ENCODE measurements around the gene XXYLT1.
"Not testable (repeated sequence)": the region's sequence is repeated elsewhere in the genome, so short reads cannot be mapped to it uniquely, and the experiment has no call there.

The XXYLT1 gene

DNA sequence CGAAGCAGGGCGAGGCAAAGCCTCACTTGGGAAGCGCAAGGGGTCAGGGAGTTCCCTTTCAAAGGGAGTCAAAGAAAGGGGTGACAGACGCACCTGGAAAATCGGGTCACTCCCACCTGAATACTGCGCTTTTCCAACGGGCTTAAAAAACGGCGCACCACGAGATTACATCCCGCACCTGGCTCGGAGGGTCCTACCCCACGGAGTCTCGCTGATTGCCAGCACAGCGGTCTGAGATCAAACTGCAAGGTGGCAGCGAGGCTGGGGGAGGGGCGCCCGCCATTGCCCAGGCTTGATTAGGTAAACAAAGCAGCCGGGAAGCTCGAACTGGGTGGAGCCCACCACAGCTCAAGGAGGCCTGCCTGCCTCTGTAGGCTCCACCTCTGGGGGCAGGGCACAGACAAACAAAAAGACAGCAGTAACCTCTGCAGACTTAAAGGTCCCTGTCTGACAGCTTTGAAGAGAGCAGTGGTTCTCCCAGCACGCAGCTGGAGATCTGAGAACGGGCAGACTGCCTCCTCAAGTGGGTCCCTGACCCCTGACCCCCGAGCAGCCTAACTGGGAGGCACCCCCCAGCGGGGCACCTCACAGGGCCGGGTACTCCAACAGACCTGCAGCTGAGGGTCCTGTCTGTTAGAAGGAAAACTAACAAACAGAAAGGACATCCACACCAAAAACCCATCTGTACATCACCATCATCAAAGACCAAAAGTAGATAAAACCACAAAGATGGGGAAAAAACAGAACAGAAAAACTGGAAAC lies 182.9 kb downstream of the XXYLT1 start:
- not testable (repeated sequence) for DNase-seq

DNA sequence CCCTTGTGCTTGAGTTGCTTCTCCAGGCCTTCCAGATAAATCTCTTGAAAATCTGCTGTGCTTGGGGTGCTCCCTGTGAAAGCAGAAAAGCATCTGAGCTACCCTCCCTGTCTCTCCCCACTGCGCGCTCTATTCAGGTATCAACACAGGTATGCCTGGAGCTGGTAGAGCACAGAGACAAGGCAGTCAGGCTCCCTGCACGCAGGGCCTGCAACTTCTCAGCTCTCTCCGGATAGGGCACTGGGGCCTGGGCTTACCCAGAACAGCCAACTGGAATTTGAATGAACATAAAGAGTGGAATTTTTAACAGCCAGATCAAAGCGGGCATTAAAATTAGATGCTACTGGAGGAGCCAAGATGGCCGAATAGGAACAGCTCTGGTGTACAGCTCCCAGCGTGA lies 183.6 kb downstream of the XXYLT1 start:
- no peak for DNase-seq

DNA sequence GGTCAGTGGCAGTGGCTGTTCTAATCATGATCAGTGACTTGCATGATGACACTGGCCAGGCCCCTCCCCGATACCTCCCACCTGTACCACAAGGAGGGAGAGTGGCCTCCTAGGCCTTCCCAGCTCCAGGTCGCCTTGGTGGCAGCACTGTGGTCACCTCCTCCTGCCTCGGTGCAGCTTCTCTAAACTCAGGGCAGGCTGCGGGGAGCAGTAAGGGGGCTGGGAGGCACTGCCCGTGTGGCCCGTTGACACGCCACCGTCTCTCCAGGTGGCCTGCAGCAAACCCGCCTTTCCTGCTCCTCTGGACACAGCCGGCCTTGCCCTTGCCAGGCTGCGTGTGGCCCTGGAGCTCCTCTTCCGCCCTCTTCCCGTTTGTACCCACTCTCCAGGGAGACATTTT lies 184.1 kb downstream of the XXYLT1 start:
- no peak for DNase-seq

DNA sequence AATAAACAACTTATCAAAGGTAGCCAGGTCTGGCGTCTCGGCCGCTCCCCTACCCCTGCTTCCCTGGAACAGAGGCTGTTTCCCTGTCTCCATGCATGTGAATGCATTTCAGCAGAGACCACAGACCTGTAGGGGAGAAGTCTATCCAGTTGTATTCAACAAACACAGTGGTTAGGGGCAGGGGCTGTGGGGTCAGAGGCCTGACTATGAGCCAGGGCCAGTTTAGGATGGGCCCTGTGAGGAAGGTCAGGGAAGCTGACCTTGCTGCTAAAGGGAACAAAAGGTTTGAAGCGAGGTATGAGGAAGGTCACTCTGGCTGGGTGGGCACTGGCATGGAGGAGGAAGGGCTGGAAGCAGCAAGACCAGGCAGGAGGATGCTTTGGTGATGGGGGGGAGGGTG lies 184.6 kb downstream of the XXYLT1 start:
- no peak for DNase-seq

DNA sequence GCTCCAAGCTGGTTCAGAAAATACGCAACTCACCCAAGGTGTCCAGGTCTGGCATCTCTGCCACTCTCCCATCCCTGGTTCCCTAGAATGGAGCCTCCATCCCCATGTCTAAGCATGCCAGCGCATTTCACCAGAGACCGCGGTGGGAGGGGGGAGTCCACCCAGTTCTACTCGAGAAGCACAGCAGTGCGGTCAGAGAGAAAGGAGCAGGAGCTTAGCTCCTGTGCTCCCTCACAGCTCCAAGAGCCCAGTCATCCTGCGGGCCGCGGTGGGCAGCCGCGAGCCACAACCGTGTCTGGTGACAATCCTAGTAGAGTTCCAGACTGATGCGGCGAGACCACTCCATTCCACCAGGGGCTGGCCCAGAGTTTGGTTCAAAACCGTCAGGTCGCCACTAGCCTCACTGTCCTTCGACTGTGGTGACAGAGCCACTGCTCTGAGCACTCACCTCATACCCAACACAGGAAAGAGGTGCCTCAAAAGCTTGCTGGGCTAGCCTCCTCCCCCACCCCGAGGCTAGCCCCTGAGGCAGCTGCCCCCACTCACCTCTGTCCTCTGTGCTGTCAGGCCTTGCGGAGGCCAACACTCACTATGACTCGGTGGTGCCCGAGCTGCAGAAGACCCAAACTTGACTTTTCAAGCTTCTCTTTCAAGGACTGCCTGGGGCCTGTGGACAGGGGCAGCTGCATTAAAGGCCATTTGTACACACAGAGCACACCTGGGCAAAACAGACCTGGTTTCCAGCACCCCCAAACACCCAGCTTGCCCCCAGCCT lies 185.4 kb downstream of the XXYLT1 start:
- no peak for DNase-seq

DNA sequence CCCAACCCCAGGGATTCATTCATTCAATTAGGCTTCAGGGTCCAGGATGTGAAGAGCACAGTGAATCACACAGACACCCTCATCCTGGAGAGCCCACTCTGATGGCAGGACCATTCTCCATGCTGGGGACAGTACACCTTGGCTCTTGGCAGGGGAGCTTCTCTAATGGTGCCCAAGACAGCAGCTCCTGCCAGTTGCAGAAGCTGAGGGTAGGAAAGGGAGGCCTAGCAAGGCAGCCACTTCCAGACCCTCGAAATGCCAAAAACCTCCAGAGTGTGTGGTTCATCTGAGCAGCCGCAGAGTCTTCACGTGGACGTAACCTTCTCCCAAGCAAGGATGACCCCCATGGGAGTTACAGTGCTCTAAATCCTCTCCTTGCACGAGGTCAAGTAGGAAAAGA lies 186.2 kb downstream of the XXYLT1 start:
- no peak for DNase-seq

DNA sequence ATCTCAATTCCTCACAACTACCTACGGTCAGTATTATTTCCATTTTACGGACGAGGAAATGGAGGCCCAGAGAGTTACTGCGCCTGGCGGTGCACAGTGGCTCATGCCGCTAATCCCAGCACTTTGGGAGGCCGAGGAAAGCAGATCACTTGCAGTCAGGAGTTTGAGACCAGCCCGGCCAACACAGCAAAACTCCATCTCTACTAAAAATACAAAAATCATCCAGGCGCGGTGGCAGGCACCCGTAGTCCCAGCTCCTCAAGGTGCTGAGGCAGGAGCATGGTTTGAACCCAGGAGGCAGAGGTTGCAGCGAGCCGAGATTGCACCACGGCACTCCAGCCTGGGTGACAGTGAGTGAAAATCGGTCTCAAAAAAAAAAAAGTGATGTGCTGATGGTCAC lies 187.3 kb downstream of the XXYLT1 start:
- no peak for DNase-seq

DNA sequence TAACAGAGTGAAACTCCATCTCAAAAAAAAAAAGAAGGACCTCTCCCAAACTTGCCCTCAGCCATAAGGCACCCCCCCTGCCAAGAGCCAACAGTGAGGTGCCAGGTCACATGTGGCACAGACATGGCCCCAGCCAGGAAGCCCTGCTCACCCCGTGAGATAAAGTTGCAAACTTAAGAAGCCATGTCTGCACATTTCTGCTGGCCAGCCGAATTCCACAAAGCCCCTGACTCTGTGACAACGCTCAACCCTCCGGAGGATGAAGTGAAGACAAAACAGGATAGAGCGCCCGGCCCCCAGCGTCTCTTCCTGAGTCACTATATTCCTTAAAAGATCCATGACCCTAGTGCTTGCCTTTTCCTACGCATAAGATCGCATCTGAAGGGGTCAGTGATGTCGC lies 188.1 kb downstream of the XXYLT1 start:
- DNase-seq, result no peak

DNA sequence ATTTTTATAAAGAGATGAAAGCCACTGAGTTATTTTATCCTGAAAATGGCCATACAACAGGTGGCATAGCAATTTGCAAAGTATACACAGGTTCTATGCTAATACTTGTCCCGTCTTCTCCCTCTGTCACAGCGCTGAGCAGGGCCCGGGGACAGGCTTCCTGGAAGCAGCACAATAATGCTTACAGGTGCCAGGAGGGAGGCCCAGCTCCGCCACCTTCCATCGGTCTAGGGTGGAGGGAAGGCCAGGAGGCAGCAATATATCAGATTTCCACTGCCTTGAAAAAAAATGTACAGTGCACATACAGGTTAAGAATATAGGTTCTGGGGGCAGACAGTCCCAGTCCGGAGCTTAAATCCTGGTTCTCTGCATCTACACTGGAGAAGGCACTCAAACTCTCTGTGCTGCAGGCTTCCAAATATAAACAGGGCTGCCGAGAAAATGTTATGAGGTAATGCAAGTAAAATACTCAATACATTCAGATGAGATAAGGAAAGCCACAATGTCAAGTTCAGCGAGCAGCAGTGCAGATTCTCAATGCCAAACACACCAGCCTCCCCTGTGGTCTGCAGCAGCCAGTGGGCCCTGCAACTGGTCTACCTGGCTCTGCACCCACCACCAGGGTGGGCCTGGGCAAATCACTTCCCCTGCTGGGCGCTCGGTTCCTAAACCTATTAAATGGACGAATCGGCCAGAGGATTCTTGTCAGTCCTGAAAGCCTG lies 189.6 kb downstream of the XXYLT1 start:
- no peak for DNase-seq

DNA sequence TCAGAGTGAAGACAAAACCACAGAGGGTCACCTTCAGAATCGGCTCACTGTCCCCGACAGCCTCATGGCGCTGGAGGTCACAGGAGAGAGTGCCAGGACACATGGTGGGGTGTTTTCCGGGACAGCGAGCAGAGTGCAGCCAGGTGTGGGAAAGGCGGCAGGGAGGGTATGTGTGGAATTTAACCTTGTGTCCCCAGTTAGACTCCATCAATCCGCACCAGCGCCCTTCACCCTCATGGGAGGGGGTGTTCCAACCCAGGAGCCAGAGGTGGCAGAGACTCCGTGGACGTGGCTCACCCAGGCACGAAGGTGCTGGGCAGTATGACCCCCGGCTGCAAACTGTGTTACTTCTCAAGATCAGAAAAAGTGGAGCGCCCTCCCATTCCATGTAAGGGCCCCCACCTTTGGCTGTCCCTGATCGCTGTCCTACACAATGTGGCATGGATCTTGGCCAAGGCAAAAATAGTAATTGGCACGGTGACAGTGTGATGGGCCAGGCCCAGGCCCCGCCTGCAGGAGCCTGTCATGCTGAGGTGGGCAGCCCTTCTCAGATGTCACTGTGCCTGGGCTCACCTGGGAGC lies 190.3 kb downstream of the XXYLT1 start:
- DNase-seq, result no peak

DNA sequence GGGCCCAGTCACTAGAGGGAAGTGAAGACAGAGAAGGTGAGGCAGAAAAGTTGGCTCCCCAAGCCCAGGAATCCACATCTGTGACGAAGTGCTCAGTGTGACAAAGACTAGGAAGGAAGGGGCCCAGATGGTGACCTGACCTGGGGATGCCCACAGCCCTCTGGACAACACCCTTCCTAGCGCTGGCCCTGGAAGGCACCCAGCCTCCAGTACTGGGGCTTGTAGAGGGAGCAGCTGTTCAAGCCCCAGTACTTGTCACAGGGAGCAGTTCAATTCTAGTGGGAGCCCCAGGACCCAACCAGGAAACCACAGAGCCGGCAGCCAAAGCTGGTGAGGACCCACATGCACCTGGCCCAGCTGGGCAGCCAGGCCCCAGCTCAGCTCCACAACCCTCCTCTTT lies 190.8 kb downstream of the XXYLT1 start:
- no peak for DNase-seq

DNA sequence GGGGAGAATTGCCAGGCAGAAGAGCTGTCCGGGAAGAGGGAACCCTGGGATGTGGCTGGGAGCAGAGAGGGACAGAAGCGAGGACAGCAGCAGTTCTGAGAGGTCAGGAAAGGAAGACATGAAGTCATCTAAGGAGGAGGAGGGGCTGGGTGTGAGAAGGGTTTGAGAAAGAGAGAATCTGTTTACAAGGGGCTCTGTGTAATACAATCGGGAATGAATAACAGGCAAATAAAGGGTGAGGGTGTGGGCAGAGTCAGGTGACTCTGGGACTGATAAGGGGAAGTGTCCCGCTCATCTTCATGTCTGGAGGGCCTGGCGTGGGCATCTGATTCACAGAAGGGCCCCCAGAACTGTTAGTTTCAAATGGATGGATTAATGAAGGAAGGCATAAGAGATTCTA lies 191.3 kb downstream of the XXYLT1 start:
- DNase-seq, result no peak

DNA sequence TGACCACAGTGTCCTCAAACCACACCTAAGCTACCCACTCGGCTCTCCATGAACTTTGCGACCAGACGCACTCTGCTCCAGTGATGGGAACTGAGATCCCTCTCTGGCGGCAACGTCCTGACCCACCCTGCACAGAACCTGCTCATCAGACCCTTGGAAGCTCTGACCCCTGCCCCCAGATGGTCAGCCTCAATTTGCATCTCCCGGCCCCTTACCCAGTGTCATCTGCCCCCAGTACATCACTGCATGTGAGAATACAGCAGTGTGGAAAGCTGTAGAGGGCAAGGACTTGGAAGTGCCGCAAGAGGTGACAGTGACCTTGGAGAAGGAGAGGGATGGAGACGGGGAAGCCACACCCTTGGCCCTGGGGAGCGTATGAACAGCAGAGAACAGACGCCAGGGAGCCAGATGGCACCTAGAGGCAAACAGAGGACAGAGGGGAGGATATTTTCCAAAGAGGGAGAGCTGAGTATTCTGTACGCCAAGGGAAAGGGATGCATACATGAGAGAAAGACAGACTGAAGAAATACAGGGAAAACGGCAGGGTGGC lies 192.0 kb downstream of the XXYLT1 start:
- DNase-seq, result no peak

DNA sequence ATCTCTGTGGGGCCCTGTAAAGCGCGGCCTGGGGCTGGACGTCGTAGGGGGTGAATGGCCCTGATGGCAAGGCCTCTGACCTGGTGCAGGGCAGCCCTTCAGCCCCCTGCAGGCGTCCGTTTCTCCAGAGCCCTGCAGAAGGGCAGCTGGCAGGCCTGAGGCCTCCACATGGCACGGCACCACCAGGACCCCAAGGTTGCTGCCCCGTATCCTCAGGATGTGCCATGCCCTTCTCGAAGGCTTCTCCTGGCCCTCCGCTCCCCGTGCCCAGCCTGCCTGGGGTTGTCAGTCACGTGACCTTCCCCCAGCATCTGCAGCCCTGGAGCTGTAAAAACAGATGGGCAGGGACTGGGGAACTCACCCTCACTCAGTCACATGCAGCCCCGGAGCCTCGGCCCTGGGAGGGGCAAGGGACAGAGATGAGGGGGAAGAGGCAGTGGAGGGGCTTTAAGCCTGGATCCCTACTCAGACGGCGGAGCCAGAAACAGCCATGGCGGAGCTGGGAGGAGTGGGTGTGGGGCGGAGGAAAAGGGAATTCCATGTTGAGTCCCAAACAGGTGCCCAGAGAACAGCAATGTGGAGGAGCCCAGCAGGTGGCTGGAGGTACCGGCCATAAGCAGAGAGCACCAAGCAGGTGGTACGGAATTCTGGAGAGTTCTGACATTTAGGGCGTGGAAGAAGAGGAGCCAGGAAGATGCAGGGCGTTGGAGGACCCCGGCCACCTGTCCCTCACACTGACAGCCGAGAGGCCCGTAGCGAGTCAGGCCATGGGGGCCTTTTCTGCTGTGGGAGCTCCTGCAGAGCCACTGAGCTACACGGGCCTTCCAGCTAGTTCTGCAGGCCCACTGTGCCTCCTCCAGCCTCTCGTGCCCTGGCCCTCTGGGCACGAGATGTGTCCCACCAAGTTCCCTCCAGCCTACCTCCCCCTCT lies 193.1 kb downstream of the XXYLT1 start:
- DNase-seq, result no peak

DNA sequence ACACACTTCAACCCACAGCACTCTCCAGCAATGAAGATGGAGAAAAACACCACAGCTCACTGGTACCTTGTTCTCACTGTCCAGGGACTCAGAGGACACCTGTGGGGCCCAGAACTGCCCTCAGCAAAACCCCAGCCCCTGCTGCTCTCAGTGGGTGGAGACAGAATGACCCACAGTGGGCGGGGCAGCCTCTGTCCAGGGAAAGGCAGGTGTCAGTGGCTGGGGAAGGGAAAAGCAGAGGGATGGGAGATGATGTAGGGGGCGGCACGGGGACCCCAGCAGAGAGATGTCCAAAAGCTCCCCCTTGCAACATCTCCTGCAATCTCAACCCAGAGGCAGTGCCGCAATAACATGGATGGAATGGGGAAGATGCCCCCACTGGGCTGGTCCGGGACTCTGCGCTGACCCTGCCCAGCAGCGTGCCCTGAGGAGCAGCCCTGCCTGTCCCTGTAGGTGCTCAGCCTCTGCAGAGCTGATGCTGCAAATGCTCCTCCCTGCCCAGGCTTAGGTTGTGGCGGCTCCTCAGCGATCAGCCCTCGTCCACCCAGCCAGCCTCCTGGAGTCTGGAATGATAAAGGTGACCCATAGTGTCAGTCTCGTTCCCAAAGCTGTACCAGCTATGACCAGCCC lies 193.9 kb downstream of the XXYLT1 start:
- DNase-seq, result no peak

DNA sequence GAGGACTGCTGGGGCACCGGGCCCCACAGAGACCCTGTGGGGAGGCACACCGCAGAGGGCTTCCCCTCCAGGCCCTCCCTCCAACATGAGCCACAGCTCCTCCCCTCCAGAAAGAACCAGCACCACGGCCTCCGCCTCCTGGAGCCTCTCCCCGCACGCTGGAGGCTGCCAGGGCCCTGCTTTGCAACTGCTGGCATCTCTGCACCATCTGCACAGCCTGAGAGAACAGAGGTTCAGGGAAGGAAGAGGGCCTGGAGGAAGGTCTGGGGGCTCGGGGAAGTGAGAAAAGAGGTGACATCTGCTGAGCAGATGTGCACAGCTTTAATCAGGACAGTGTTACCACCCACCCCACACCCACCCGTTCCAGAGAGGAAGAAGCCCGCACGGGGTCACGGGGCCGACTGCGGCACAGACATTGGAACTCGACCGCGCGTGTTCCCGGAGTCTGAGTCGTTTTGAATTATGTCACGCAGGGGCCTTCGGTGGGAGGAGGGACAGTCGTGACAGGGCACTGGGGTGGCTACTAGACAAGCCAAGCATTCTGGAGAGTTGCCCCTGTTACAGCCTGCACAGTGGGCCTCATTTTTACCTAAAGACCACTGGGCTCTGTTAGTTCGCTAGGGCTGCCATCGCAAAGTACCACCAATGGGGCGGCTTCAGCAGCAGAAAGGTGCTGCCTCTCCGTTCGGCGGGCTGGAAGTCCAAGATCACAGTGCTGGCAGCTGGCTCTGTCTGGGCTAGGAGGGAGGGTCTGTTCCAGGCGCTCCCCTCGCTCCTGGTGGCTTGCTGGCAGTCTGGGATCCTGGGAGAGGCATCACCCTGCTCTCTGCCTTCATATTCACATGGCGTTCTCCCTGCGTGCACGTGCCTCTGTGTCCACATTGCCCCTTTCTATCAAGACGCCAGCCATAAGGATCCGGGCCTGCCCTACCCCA lies 194.8 kb downstream of the XXYLT1 start:
- no peak for DNase-seq

DNA sequence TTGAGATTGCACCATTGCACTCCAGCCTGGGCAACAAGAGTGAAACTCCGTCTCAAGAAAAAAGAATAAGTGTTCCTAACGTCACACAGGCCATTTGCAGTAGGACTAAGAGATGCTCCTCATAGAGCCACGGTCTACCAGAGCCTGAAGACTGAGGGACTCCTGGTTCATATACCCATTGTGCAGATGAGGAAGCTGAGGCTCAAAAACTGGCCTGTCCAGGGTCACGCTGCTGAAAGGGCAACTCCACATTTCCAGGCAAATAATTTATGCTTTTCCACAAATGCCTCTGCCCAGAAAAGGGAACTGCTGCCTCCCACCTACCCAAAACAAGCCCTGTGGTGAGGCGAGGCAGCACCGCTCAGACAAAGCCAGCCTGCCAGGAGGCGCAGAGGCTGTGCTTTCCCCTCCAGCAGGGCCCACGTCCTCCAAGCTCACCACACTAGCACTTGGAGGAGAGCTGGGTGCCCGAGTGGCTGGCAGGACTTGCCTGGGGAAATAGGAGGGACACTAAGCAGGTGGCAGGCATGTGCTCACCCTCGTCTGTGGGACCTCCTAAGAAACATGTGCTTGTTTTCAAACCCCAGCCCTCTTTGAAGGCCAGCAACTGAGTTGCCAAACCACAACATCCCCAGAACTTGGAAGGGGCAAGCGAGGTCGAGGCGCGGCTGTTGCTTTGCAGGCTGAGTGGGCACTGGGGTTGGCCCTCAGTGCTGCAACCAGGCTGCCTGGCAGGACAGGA lies 195.6 kb downstream of the XXYLT1 start:
- DNase-seq, result no peak

DNA sequence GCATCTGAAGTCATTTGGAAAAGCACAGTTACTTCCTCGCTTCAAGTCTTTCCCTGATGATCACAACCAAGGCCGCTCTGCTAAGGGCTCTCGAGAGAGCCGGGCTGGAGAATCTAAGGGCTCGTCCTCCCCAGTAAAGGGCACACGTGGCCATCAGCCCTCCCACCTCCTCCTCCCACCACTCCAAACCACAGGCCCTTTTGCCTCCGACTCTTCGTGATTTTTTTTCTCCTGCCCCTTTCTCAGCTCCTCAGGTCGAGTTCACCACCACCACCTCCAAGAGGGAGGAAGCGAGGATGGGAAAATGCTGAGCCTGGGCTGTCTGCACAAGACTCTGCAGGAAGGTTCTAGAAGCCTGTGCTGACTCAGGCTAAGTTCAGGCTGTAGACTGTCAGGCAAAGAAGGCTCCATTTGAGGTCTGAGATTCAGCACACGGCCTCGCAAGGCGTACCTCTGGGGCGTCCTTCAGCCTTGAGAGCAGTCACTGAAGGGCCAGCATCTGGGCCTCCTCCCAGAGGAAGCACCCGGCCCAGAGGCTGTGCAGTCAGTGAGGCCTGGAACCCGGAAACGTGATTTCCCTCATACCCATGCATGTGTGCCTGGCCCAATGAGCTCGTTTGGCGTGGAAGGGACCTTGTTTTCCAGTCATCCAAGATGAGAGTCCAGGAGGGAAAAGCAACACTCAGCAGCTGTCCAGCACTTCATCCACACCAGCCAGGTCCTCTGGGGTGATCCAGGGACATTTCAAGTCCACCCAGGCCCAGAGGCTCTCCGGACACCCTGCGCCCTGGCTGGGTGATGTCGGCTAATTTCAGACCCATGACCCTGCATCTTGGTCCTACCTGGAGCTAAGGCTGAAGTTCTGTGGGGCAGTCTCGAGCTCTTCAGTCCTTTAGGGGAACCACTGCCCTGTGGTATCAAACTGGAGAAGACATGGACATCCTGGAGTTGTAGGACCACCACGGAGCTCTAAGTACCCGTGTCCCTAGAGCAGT lies 196.8 kb downstream of the XXYLT1 start:
- no peak for DNase-seq
